GM21515 (cell line): Measurements from ENCODE around the gene COL6A1.

Experiments
- ATAC-seq: cut with Tn5 transposase; IDR thresholded peaks from one replicate; pipeline ENCODE4 v1.9.1; 2021; ENCODE audit not compliant: unreplicated experiment

COL6A1 gene, protein sequence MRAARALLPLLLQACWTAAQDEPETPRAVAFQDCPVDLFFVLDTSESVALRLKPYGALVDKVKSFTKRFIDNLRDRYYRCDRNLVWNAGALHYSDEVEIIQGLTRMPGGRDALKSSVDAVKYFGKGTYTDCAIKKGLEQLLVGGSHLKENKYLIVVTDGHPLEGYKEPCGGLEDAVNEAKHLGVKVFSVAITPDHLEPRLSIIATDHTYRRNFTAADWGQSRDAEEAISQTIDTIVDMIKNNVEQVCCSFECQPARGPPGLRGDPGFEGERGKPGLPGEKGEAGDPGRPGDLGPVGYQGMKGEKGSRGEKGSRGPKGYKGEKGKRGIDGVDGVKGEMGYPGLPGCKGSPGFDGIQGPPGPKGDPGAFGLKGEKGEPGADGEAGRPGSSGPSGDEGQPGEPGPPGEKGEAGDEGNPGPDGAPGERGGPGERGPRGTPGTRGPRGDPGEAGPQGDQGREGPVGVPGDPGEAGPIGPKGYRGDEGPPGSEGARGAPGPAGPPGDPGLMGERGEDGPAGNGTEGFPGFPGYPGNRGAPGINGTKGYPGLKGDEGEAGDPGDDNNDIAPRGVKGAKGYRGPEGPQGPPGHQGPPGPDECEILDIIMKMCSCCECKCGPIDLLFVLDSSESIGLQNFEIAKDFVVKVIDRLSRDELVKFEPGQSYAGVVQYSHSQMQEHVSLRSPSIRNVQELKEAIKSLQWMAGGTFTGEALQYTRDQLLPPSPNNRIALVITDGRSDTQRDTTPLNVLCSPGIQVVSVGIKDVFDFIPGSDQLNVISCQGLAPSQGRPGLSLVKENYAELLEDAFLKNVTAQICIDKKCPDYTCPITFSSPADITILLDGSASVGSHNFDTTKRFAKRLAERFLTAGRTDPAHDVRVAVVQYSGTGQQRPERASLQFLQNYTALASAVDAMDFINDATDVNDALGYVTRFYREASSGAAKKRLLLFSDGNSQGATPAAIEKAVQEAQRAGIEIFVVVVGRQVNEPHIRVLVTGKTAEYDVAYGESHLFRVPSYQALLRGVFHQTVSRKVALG

DNA sequence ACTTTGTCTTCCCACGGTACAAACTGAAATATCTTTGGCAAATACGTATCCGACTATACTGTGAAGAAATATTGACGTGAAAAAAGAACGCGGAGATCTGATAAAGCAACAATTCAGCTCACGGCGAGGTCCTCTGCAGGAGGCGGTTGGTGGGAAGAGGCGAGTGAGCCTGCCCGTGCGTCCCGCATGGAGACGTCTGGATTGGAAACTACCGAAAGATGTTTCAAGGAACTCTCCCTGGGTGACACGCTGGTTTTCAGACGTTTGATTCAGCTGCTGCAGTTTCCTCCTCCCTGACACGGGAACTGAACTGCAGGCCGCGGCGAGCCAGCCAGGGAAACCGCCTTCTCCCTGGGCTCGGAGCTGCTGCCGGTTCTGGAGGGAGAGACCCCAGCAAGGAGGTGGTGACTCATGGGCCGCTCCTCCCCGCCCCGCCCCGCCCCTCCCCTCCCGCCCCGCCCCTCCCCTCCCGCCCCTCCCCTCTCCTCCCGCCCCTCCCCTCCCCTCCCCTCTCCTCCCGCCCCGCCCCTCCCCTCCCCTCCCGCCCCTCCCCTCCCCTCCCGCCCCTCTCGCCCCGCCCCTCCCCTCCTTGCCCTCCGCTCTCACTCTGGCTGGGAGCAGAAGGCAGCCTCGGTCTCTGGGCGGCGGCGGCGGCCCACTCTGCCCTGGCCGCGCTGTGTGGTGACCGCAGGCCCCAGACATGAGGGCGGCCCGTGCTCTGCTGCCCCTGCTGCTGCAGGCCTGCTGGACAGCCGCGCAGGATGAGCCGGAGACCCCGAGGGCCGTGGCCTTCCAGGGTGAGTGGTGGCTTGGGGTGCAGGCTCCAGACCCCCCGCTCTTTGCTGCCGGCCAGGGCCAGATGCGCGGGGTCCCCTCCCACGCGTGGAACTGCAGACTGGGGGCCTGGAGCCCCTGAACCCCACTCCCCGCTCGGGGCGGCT lies at the start of gene COL6A1:
Gene COL6A1 (plus strand): TSS at position 620 of the 941 bp plus-strand sequence. CDS start 81 bp downstream, at position 701.
- ATAC-seq = no peak

DNA sequence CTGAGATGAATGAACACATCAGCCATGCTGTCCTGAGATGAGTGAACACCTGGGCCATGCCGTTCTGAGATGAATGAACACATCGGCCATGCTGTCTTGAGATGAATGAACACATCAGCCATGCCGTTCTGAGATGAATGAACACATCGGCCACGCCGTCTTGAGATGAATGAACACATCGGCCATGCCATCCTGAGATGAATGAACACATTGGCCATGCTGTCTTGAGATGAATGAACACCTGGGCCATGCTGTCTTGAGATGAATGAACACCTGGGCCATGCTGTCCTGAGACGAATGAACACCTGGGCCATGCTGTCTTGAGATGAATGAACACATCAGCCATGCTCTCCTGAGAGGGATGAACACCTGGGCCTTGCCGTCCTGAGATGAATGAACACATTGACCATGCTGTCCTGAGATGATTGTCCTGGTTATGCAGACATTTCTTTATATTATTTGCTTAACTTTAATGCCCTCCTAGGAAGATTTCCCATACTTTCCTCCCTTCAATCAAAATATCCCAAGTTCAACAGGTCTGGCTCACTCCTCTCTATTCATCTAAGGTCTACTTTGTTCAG lies 48.6 kb upstream of the COL6A1 start:
- ATAC-seq = no peak

DNA sequence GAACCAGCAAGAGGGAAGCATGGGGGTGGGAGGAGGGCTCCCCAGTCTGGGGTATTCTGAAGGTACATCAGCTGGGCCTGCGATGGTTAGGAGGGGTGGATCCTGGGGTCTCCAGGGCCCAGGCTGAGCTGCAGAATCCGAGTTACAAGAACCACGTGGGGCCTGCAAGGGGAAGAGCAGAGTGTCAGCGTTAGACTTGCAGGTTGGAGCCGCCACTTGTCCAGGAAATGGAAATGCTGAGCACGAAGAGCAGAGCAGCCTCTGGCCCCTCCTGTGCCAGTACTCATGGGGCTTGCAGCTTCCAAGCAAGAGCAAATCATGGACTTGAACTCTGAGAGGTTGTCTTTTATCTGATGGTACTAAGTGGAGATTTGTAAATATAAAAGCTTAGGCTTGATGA lies 47.5 kb upstream of the COL6A1 start:
- no peak for ATAC-seq

DNA sequence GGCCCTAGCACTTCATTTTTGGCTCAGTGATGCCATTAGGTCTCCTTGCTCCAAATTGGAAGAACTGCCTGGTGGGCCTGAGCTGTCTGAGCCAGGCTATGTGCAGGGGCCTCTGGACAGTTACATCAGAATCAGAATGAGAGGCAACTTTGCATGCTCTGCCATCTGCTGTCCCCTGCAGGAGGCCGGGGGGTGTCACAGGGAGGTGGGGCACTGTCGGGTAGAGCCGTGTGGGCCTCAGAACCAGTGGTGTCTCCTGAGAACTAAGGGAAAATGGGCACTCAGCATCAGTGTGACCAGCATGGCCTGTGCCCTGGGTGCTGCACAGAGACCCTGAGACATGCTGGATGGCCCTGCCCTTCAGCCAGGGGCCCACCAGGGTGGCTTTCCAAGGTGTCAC lies 47.0 kb upstream of the COL6A1 start:
- ATAC-seq = no peak

DNA sequence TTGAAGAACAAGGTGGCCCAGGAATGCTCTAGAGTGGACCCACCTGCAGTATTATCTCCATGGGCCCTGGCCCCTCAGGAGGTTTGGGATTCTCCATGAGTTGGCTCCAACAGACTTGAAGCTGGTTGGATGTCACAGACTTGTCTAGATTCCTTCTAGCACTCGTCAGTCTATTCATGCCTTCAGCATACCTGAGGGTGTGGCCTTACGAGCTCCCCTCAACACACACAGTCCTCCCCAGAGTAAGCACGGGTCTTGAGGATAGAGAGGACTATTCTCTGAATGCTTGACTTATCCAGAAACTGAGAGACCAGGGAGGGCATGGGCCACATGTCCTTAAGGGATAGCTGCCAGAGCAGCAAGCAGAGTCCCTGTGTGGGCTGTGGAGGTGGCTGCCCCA lies 45.9 kb upstream of the COL6A1 start:
- ATAC-seq = no peak

DNA sequence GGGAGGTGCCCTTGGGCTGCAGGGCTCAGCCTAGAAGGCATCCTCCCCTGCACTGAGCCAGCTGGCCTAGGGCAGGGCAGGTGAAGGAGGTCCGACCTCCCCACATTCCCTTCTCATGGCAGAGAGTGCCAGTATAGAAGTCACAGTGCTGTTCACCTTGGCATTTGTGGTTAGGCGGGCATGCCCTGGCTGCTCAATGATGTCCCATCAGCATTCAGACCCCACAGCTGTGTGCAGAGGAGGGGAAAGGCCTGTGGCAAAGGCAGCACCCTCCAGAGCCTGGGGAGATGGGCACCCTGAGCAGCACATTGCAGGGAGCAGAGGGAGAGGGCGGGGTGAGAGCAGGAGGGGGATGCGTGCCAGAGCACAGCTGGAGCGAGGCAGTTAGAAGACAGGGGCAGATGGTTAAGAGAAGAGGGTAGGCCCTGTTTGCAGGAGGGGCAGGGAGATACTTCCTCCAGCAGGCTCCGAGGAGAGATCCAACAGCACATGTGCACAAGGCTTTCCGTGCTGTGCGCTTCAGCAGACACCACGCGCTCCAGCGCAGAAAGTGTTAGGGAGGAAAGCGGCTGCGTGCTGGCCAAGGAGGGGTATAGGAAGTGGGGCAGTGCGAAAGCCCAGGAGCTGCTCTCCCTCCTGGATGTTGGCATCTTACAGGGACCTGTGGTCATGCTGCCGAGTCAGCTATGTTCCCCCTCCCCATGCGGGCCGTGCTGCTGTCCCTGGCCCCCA lies 43.7 kb upstream of the COL6A1 start:
- ATAC-seq = no peak

DNA sequence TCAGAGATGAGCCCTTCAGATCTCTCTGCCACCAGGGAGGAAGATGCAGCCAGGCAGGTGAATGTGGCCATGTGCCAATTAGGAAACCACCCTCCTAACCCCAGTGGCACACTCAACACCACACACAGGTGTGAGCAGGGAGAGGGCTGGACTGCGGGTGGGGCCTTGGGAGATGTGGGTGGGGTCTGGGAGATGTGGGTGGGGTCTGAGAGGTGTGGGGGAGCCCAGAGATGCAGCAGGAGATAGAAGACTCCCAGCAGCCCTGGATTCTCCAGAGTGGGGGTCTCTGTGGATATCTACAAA lies 43.2 kb upstream of the COL6A1 start:
- no peak for ATAC-seq

DNA sequence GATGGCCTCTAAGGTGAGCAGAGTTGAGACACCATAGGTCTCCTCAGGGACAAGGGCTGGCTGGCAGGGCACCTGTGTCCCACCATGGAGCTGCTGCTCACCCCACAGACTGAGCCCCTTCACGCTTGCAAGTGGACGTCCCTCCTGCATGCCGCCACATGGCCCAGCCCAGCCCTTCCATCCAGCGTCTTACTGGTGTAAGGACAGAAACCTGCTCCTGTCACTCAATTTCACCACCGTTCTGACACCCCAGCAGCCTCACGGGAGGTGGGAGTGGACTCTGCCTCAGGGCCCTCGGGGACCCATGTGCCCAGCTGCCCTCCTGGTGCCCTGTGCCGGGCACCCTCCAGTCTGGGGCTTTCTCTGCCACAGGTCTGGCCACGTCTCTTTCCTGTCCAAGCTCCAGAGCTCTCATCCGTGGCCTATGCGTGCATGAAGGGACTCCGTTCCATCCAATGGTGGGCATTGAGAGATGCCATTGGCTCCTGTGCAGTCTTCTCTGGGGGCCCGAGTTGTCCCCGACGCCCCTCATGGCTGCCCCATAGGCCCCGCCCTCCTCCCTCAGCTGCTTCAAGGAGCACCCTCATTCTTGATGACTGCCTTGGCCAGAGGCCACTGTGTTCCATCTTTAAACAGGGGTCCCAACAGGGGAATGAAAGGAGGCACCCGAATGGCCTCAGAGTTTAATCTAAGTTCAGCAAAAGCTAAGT lies 42.6 kb upstream of the COL6A1 start:
- no peak for ATAC-seq

DNA sequence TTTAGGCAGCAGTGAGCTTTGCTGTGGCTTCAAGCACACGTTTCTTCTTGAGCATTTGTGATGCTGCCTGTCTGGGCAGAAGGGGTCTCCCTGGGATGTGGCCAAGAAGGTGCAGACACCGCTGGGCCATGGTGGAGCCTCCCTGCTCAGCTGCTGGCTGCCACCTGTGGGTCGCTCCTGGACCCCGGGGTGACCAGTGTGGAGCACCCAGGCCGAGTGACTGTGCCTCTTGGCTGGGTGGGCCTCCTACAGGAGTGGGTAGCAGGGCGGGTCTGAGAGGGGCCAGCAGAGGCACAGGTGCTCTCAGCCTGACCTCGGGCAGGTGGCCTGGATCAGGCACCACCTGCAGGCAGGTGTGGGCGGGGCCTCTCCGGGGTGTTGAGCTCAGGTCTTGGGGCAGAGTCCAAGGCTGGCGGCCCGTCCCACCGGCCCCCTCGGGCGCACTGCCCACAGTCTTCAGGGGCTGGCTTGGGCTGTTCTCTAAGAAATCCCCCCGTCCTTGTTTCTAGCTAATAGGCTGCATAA lies 42.0 kb upstream of the COL6A1 start:
- ATAC-seq = no peak

DNA sequence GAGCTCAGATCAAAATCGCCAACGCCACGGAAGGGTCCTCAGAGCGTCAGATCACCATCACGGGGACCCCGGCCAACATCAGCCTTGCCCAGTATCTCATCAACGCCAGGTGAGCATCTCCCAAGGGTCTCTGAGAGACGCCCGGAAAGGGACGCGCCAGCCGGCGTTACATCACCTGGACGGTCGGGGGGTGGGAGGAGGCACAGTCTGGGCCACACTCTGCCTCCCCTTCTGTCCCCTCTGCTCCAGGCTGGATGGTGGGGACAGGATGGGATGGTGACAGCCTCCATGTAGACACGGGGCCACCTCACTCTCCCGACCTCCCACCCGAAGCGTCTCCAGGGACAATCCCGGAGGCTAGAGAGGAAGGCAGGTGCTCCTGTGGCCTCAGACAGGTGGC lies 41.5 kb upstream of the COL6A1 start:
- ATAC-seq = no peak

DNA sequence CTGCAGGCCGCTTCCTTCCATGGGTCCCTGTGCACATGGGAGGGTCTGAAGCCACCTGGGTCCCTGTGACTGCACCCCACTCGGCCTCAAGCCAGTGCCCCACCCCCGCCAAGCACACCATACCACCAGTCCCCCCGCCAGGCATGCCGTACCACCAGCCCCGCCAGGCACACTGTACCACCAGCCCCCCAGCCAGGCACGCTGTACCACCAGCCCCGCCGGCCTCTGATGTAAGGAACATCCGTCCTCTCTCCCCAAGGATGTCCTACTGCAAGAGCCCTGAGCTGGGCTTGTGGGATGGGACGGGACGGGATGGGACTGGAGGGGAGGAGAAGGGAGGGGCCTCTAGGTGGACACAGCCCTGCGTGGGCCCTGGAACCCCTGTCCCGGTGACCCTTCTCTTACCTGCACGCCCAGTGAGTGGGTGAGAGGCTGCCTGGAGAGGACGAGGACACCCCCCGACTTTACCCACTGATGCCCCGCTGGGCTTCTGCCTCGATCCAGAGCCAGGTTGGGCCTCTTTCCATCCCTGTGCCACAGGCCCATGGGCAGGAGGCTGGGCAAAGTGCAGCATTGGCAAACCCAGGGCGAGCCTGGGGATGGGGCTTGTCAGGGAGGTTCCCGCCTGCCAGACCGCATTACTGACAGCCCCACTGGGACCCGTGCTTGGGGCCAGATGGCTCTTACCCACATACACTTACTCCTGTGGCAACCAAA lies 40.8 kb upstream of the COL6A1 start:
- no peak for ATAC-seq

DNA sequence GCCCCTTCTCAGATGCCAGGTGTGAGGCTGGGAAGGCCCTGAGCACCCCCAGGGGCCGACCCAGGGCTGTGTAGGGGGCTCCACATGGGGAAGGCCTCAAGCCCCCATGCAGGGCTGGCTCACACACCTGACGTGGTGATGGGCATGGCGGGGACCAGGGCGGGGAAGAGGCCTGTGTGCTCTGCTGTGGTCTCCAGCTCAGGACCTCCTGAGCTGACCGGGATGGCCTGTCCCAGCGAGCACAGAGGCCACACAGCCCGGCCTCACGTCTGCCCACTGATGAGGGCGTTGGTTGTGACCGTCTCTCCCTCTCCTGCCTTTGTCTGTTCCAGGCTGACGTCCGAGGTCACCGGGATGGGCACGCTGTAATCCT lies 40.2 kb upstream of the COL6A1 start:
- no peak for ATAC-seq

DNA sequence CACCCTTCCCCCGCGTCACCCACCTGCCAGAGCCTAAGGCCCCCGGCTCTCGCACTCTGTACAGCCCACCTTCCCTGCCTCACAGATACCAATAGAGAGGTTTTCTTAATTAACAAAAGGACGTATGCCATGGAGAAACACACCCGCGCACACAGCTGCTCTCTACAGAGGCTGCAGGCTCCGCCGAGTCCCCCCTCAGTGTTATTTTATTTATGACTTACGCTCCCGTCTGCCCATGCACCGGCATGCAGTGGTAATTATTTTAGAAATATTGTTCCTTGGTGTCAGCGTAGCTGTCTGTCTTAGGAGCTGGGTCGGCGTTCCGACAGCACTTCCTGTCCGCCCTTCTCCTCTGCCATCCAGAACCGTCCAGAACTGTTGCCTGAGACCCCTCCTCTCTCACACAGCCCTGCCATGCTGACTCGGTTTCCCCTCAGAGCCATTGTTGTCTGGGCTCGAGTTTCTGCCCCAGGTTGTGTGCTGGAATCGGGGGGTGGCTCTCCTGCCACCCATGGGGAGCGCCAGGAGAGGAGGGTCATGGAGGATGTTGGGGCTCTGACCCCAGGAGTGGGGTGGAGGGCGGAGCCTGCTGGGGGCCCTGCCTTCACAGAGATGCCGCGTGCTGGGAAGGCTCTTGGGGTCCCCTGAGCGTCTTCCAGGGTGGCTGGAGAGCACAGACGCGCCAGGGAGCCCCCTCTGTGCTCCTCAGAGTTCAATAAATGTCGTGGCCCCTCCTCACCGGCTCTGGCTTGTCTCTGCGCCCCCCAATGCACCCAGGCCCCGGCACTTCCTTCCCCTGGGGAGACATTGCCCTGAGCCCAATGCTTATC lies 39.6 kb upstream of the COL6A1 start:
- ATAC-seq = no peak

DNA sequence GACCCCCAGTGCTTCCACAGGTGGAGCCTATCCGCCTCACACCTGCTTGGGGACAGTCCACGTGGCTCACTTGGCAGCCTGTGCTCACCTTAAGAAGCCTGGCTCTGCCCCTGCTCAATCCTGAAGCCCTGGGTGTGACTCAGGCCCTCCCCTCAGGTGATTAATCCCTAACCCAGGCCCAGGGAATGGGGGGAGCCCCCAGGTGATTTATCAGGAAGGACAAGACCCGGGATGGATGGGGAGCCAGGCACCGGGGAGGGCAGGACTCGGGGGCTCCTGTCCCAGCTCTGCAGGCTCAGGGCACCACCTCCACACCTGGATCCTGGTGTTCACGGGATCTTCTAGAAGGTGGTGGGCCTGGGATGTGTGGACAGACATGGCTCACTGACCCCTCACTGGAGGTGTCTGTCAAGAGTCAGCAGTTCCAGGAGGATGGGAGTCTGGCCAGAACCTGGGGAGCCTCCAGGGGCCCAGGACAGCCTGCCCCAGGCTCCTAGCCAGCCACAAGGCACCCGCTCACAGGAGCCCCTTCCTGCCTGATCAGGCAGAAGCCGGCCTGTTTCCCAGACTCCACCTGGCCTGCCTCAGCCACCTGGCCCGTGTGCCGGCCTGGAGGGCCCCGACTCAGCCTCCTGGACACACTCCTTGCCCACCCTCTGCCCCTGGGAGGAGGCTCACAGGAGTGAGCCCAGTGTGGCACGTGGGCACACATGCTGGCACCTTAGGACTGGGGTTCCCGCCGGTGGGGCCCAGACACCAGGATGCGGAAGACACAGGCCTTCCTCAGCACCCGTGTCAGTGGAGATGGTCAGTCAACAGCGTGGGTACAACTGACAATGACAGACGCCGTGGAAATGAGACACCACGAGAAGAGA lies 38.6 kb upstream of the COL6A1 start:
- no peak for ATAC-seq

DNA sequence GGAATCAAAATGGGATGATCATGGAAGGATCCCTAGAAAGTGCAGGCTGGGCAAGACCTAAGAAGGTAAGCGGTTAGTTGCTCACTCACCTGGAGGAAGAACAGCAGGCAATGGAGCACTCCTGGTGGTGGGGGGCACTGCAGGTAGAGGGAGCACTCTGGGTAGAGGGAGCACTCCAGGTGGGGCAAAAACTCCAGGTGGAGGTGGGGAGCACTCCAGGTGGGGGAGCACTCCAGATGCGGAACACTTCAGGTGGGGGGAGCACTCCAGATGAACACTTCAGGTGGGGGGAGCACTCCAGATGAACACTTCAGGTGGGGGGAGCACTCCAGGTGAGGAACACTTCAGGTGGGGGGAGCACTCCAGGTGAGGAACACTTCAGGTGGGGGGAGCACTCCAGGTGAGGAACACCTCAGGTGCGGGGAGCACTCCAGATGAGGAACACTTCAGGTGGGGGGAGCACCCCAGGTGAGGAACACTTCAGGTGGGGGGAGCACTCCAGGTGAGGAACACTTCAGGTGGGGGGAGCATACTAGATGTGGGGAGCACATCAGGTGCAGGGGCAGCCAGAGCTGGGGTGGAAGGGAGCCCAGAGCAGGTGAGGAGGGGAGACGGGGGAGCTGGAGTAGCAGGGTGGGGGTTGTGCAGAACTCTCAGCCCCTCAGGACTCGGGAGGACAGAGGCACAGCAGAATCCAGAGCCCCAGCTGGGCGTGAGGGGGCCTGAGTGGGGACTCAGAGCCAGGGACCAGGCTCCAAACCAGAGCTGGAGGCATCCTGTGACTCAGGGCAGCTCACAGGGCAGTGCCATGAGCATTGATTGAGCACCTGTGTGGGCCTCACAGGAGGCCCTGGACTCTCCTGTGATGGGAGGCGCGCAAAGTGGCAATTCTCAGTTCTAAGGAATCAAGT lies 37.7 kb upstream of the COL6A1 start:
- no peak for ATAC-seq

DNA sequence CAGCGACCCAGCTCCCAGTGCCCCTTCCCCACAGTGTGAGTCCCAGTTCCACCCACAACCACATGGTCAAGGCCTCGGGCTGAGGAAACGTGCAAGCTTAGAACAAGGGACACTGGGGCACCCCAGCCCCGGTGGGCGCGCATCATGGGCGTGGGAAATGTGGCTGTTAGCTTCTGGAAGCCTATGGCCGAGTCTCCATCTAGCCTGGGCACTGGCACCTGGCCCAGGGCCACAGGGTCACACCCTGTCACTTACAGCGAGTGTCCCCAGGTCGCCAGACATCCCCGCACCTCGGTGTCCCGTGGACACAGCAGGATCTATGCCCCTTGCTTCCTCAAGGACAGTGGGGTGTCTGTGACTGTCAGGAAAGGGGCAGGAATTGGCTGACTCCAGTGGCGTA lies 37.0 kb upstream of the COL6A1 start:
- no peak for ATAC-seq
